MV-4-11 (cell line): ENCODE data around the gene SYT12.

Experiments
- DNase-seq: peaks from one replicate; lab custom pipeline; 2025; lab: John Stamatoyannopoulos, UW

The SYT12 gene

GRCh38 chr11:67027943-67028542 lies 5.1 kb downstream of the SYT12 start:
- DNase-seq = no peak

- DNase-seq = no peak
Observed at GRCh38 chr11:67029146-67029545, 6.2 kb downstream of the SYT12 start.

DNA sequence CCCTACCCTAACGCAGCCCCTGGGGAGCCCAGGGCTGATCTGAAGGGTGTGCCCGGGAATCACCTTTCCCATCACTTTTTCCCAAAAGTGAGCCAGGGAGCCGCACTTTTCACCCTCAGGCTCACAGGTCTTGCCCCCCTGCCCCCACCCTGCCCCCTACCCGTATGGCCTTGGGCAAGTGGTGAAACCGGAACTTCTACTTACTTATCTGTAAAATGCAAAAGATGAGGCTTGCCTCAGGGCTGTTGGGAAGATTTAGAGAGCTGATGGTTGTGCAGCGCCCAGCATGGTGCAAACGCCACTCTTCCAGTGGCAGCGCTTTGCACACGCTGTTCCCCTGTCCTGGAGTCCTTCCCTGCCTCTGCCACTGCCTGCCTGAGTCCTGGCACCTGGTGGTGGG lies 8.0 kb downstream of the SYT12 start:
- peak; percentile 11 for DNase-seq

- DNase-seq = no peak
Observed at GRCh38 chr11:67031791-67032561, 9.0 kb downstream of the SYT12 start.

DNA sequence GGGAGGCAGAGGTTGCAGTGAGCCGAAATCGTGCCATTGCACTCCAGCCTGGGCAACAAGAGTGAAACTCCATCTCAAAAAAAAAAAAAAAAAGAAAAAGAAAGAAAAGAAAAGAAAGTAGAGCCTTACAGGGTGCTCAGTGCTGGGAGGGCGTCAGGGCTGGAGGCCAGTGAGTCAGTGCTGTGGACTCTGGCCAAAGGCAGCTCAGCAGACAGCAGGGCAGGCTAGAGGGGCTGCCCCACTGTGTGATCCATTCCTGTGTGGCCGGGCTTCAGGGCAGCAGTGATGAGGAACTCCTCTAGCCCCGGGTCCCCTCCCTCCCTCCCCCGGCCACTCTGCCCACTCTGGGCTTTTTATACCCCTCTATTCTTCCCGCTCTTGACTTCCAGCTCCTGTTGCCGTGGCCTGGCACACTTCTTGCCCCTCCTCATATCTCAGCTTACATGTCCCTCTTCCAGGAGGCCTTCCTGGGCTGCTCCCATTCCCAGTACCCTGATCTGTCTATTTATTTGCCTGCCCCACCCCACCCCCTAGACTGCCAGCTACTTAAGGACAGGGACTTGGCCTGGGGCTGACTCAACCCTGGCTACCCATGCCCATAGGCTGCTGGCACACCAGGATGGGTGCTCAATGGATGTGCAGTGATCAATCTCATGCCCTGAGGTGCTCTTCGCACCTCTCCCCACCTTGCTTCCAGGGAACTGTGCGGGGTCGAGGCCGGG lies 10.1 kb downstream of the SYT12 start:
- no peak for DNase-seq

DNA sequence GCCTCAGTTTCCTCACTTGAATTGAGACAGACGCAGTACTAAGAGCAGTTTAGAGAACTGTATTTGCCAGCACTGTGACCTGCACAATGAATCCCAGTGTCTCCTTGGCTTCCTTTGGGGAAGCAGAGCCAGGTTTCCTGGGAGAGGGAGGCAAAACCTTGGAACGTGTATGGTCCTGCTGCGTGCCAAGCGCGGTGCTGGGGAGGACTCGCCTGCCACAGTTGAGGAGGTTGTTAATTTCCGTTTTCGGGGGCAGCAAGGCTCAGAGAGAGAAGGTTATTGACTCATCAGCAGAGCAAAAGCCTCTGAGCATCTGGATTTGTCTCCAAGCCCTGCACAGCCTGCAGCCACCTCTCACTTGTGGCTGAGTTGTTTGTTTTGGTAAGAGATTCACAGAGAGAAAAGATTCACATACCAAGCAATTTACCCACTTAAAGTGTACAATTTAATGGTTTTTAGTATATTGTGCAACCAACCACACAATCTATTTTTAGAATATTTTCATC lies 10.8 kb downstream of the SYT12 start:
- peak; percentile 78 for DNase-seq

- no peak for DNase-seq
Observed at GRCh38 chr11:67034350-67034749, 11.4 kb downstream of the SYT12 start.

DNA sequence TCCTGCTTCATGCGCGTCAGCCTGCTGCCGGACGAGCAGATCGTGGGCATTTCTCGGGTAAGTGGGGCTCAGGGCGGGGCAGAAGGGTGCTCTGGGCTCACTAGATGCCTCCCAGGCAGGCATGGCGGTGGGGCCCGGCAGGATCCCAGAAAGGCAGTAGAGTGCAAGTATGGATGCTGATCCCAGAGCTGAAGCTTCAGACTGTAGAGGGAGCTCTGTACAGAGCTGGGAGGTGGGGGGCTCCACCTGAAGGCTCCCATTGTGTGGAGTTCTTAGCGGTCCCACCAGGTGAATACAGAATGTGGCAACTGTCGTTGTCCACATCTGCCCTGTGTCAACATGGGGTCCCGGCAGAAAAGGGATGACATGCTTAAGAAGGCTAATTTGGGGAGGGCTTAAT lies 17.2 kb downstream of the SYT12 start:
- DNase-seq = no peak

GRCh38 chr11:67041602-67042001 lies 18.7 kb downstream of the SYT12 start:
- no peak for DNase-seq

GRCh38 chr11:67043572-67044349 lies 20.8 kb downstream of the SYT12 start:
- no peak for DNase-seq

DNA sequence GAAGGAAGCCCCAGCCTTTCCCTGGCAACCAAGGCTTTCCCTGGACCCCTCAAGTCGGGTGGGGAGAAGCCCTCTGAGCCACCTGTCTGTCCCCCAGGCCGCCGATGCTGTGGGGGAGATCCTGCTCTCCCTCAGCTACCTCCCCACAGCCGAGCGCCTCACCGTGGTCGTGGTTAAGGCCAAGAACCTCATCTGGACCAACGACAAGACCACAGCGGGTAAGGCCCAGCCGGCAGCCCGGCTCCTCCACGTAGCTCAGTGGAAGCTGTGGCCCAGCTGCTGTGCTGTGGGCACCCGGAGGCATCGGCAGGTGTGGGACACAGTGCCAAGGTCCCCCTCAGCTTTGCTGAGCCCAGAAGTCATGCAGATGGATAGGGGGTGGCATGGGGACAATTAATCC lies 21.6 kb downstream of the SYT12 start:
- DNase-seq = no peak

DNA sequence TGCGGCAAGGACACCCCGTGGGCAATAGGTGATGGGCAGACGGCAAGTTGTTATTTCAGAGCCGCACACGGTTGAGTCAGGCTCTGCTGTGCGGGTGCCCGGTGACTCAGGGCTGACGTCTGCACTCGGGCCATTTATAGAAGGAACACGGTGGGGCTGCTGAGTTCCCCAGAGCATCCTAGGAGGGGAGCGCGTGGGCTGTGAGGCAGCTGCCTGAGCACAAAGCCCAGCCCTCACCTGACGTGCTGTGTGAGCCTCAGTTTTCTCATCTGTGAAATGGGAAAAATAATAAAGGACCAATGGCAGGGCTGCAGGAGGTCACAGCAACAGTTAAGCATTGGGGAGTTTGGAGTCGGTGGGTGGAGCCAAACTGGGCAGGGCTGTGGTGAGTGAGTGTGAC lies 22.4 kb downstream of the SYT12 start:
- peak; percentile 54 for DNase-seq

DNA sequence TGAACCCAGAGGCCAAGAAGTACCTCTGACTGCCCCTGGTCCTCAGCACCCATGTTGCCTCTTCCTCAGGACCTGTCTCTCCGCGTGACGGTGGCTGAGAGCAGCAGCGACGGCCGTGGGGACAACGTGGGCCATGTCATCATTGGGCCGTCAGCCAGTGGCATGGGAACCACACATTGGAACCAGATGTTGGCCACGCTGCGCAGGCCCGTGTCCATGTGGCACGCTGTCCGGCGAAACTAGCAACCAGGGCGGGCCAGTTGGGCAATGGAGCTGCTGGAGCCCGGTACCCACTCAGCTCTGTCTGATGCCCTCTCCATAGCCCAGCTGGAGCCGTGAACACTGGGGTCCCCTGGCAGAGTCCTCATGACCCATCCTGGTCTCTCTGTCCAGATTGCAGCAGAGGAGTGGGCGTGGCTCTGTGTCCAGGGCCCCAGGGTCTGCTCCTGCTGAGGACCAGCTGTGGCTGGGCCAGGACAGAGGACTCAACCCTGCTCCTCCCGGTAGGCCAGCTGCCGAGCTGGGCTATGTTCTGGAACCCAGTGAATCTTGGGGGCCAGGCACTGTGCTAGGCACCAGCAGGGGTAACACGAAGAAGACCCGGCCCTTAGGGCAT lies 25.7 kb downstream of the SYT12 start:
- no peak for DNase-seq

GRCh38 chr11:67050139-67050538 lies 27.2 kb downstream of the SYT12 start:
- no peak for DNase-seq

GRCh38 chr11:67051180-67051893 lies 28.4 kb downstream of the SYT12 start:
- no peak for DNase-seq

DNA sequence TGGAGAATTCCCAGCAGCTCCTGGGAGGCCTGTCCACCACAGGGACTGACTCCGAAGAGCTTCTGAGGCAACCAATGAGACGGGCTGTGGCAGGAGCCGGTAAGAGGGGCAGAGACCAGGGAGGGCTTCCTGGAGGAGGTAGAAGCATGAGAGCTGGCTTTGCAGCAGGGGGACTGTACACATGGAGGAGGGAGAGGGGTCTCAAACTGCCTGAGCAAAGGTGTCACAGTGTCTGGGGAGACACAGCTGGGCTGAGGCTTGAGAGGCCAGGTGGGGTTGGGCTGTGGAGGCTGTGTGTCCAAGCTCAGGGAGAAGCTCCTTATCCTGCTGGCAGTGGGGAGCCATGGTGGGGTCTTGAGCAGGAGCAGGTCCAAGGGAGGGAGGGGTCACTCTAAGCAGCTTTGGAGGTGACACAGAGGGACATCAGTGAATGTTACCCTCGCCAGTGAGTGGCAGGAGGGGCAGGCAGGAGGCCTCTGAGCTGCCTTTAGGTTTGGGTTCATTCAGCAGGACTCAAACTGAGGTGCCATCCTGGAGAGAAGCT lies 29.1 kb downstream of the SYT12 start:
- no peak for DNase-seq

DNA sequence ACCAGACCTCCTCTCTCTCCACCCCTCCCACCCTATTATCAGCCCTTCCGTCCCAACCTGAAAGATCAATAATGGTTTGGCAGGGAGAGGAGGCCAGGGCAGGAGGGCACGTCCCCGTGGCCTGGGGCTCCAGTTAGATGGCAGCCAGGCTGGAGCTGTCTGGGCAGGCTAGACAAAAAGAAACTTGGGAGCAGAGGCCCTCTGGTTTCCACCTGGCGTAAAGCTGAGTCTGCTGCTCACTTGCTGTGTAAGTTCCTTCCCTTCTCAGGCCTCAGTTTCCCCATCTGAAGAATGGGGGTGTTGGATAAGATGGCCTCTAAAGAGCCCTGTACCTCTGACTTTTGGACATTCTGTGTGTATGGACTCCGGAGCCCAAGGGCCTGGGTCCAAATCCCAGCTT lies 30.0 kb downstream of the SYT12 start:
- no peak for DNase-seq

GRCh38 chr11:67053896-67054329 lies 31.0 kb downstream of the SYT12 start:
- DNase-seq = no peak

DNA sequence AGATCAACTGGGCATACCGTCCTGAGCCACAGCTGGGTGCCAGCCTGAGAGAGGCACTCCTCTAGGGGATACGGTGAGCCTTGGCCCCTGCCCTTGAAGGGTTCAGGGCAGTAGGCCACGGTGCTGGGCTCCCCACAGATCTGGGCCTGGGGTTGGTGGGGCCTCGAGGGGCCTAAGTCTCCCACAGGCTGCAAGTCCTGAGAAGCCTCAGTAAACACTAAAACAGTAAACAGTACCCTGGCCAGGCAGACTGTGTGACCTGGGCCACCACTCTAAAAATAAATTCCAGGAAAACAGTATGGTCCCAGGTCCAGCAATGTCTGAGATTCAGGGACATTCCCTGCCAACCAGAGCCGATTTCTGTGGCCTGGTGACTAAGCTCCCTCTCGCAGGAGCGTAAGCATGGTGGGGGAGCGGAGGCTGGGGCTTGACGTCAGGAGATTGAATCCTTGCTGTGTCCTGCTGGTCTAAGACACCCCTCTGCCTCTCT lies 31.5 kb downstream of the SYT12 start:
- no peak for DNase-seq

DNA sequence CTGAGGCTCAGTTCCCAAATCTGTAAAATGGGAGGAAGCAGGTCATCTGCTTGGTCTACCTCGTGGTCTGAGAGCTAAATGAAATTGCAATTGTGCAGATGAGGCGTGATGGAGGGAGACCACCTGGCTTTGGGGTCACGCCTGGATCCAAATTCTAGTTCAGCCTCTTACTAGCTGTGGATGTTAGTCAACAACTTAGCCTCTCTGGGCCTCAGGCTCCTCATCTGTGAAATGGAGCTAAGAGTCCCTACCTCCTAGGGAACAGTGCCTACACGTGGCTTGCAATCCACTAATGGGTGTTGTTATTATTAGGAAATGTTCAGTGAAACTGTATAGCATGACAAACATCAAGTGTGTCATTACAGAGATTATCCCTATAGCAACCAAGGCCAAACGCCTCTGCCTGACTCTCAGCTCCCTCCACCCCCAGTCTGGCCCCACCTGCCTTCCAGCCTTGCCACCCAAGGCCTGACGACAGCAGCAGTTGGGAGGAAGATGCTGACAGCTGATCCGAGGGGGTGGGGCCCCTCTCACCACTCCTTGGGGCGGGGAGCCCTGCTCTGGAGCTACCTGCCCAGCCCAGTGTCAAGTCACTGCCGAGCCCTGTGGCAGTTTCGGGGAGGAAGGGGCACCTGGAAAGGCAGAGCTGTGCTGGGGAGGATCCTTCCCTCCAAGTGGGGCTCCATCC lies 32.0 kb downstream of the SYT12 start:
- no peak for DNase-seq
